Measurements from ENCODE around the gene NRXN3.

NRXN3 gene

GRCh38 chr14:79511146-79511545 is 1341.0 kb downstream of the NRXN3 start:
- TF ChIP-seq CTCF (IDR thresholded peaks at IDR 0.05; ENCODE audit: extremely low read depth, missing control alignments) = no peak
- no peak for DNase-seq (ENCODE audit: low spot score)

- DNase-seq (ENCODE audit: low spot score) = no peak
- TF ChIP-seq CTCF (IDR thresholded peaks at IDR 0.05; ENCODE audit: extremely low read depth, missing control alignments) = no peak
These were observed 1343.3 kb downstream of the NRXN3 start for GRCh38 chr14:79513446-79513845.

- no peak for DNase-seq (ENCODE audit: low spot score)
- TF ChIP-seq CTCF (IDR thresholded peaks at IDR 0.05; ENCODE audit: extremely low read depth, missing control alignments) = no peak
These were observed 1344.5 kb downstream of the NRXN3 start for GRCh38 chr14:79514700-79515099.

- DNase-seq (ENCODE audit: low spot score) = no peak
- no peak for TF ChIP-seq CTCF (IDR thresholded peaks at IDR 0.05; ENCODE audit: extremely low read depth, missing control alignments)
These were observed 1345.0 kb downstream of the NRXN3 start for GRCh38 chr14:79515158-79515557.

- no peak for TF ChIP-seq CTCF (IDR thresholded peaks at IDR 0.05; ENCODE audit: extremely low read depth, missing control alignments)
- no peak for DNase-seq (ENCODE audit: low spot score)
These were observed 1345.8 kb downstream of the NRXN3 start for GRCh38 chr14:79516009-79516408.

- DNase-seq (ENCODE audit: low spot score) = no peak
- no peak for TF ChIP-seq CTCF (IDR thresholded peaks at IDR 0.05; ENCODE audit: extremely low read depth, missing control alignments)
These were observed 1355.2 kb downstream of the NRXN3 start for GRCh38 chr14:79525416-79525815.

GRCh38 chr14:79528828-79529416 is 1358.7 kb downstream of the NRXN3 start:
- DNase-seq (ENCODE audit: low spot score) = no peak
- no peak for TF ChIP-seq CTCF (IDR thresholded peaks at IDR 0.05; ENCODE audit: extremely low read depth, missing control alignments)

Data from GM20000 (cell line).